HPDE6-E6E7 (cell line): ENCODE data around the gene APCDD1L.
"Not testable (repeated sequence)": the region's sequence is repeated elsewhere in the genome, so short reads cannot be mapped to it uniquely, and the experiment has no call there.

Experiments used
- DNase-seq: peaks from one replicate; pipeline ENCODE4 v3.0.0; 2011; ENCODE audit warnings: missing footprints; ENCODE audit errors: extremely low spot score

Gene APCDD1L

GRCh38 chr20:58545565-58546415, 30.6 kb upstream of the APCDD1L start:
- DNase-seq = no peak

GRCh38 chr20:58544891-58545290, 29.7 kb upstream of the APCDD1L start:
- no peak for DNase-seq

- no peak for DNase-seq
These were observed 29.1 kb upstream of the APCDD1L start for GRCh38 chr20:58544286-58544685.

GRCh38 chr20:58543274-58543673, 28.1 kb upstream of the APCDD1L start:
- no peak for DNase-seq

DNA sequence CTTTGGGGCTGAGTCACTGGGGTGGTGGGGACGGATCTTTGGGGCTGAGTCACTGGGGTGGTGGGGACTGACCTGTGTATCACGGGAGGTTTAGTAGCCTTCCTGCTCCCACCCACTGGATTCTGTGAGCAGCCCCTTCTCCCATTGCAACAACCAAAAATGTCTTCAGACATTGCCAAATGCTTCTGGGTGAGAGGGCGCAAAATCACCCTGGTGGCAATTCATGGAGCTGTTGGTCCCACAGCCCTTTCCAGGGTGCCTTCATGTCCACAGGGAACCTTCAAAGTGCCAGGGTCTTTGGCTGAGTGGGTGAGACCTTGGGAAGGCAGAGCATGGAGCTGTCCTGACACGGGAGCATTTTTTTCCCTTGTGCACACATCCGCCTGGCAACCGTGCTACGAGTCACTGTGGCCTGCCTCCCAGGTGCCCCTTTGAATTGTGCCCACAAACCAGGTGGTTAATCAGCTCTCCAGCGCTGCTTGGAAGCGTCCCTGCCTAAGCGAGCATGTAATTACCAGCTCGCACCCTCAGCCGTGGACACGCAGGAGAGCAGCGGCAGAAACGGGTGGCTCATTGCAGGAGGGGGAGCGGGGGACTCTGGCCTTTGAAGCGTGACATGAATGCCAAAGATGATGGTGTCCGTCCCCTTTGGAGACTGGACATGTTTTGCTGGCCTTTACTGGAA, 27.4 kb upstream of the APCDD1L start:
- DNase-seq = no peak

- not testable (repeated sequence) for DNase-seq
These were observed 26.8 kb upstream of the APCDD1L start for GRCh38 chr20:58542034-58542410.

DNA sequence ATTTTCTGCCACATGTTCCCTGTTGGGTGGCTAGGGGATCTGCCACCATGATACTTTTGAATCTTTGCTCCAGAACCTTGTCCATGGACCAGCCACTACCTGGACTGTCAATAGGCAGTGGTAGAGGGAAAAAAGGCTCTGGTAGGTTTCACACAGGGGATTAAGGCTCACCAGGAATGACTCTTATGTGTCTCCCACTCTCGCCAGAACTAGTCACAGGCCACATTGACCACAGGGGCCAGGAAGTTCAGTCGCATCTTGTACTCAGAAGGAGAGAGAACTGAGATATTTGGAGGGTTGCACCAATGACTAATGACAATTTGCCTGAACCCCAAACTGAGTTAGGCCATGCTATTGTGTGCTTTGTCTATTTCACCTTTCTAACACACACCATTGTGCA, 23.6 kb upstream of the APCDD1L start:
- no peak for DNase-seq

DNA sequence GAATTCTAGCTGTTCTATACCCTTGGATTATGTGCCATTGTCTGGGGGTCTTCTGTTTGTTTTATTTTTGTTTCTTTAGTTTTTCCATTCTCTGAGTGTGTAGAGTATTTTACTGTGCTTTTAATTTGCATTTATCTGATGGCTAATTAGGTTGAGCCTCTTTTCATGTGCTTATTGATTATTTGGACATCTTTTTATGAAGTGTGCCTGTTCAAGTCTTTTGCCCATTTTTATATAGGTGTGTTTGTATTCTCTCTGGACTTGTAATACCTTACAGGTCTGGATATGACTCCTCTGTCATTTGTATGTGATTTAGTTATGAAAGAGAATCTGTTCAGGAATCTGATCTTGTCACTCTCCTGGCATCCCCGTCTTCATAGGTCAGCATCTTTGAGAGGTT, 22.6 kb upstream of the APCDD1L start:
- DNase-seq = no peak

DNA sequence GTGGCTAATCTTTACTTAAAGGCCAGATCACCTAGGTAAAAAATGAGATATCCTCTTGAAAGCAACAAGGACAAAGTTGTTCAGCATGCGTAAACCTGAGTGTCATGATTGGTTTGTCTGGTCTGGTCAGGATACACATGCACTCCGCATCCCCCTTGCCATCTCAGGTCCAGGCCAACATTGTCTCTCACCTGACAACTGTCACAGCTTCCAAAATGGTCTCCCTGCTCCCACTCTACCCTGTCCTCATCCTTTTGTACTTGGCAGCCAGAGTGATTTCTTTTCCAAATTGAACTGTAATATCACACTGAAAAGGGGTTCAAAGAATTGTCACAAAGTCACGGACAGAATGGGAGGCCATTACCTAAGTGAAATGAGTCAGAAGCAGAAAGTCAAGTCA, 21.1 kb upstream of the APCDD1L start:
- no peak for DNase-seq

GRCh38 chr20:58531657-58532056, 16.5 kb upstream of the APCDD1L start:
- DNase-seq = no peak

- no peak for DNase-seq
These were observed 15.9 kb upstream of the APCDD1L start for GRCh38 chr20:58531063-58531462.

DNA sequence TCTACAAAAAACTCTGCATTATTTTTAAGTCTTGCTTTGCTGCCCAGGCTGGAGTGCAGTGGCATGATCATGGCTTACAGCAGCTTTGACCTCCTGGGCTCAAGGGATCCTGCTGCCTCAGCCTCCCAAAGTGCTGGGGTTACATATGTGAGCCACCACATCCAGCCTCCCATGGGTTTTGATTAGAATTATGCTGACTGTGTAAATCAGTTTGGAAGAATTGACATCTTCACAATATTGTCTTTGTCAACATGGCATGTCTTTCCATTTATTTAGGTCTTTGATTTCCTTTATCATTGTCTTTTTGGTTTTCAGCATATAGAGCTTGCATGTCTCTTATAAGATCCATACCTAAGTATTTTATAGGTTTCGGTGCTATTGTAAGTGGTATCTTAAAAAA, 13.2 kb upstream of the APCDD1L start:
- no peak for DNase-seq

DNA sequence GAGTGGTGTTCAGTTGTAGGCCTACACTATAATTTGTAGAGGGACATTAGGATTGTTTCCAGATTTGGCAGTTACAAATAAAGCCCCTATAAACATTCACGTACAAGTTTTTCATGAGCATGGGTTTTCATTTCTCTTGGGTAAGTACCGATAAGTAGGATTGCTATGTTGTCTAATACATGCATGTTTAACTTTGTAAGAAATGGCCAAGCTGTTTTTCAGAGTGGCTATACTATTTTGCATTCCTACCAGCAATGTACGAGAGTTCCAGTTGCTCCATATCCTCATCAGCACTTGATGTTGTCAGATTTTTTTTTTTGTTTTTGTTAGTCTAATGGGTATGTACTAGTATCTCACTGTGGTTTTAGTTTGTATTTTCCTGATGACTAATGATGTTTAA, 11.2 kb upstream of the APCDD1L start:
- no peak for DNase-seq

DNA sequence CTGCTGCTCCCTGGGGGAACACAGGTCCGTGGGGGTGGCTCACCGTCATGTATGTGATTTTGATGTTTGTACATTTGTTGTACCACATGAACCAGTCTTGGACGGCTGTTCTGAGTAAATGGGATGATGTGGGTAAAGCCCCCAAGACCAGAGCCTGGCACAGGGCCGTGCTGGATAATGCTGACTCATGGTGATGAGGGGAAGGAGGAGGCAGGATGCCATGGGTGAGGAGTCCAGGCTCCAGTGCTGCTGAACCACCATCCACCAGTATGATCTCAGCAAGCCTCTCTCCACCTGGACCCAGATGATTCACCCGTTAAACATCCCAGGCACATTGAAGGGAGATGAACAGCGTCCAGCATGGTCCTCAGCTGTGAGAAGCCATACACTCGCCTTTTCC, 9.6 kb upstream of the APCDD1L start:
- no peak for DNase-seq

GRCh38 chr20:58523971-58524315, 8.7 kb upstream of the APCDD1L start:
- no peak for DNase-seq

DNA sequence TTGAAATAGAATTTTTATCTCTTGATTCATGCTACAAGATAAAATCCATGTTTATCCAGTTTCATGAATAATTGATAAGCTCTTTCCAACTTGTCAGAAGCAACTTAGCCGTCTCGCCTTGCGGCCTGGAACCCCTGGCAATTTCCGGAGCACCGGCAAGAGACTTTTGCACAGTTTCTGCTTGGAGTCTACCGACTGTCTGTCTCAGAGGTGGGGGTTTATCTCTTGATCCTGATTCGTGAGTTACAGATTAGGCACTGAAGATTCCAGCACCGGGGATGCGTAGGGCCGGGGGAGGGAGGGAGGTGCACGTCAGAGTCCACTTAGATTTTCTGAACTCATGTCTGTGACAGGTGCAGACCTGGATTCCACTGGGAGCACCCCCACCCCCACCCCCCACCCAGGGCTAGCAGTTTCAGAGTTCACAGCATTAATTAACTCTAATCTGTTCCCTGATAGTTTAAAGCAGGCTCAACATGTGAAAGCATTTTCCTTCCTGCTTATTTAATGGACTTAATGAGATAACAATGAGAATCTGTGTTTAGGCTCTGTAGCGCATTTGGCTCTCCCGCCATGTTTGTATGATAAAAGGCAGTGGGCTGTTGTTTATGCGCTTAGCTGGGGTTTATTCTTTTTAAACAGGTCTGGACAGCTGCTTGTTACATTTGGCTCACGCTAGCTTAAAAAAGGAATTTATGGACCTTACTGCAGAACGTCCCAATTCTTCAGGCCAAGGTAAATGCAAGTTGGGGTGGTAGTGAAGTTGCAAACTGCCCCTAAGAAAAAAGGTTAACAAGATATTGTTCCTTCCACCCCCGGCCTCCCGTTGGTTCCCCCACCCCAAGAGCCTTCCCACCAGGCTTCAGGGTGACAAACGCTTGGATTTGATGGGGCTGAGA, 8.1 kb upstream of the APCDD1L start:
- DNase-seq = no peak

- no peak for DNase-seq
These were observed 7.5 kb upstream of the APCDD1L start for GRCh38 chr20:58522666-58523065.

DNA sequence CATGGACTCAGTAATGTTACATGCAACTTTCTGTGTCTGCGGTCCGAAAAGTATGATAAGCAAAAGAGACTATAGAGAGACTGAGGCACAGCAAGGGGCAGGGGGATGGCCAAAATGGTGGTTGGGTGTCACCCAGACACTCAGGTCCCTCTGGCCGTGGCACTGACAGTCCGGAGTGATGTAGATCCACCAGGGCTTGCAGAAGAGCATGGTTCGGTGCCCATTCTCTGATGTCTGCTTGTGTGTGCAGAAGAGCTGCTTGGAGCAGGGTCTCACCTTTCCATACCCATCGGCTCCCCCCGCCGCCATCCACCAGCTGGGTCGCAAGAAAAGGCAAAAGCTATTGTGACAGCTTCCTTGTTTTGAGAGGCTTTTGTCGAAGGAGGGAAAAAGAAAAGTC, 6.6 kb upstream of the APCDD1L start:
- DNase-seq = no peak

- no peak for DNase-seq
These were observed 4.9 kb upstream of the APCDD1L start for GRCh38 chr20:58519940-58520712.

GRCh38 chr20:58518896-58519593, 3.8 kb upstream of the APCDD1L start:
- DNase-seq = no peak

DNA sequence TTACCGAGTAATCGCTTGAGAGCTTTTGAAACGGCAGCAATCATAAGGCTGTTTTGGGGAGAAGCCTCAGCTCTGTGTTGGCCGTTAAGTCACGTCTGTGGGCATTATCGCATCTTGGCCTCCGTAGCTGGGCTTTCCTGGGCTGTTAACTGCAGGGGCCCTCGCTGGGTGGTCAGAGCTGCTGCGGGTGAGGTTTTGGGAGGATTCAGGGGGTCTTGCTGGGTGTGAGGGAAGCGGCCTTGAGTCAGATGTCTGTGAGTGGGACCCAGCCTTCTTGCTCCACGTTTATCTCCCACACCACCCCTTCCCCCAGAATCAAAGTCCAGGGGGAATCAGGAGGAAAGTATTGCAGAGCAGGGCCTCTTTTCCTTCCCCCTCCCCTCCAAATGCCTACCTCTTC, 3.2 kb upstream of the APCDD1L start:
- DNase-seq = no peak
